GM12878 (cell line): ENCODE results near the gene BCAP31. TPM values are rescaled to one million over a fixed set of nuclear protein-coding genes. Genes with fewer than 3 reads are reported as not detected.

Experiments
- ATAC-seq: fragments of 200-7000 bp; cut with Tn5 transposase; 3 replicates; pipeline ENCODE4 v1.9.1; 2020; ENCODE audit warnings: mild to moderate bottlenecking, moderate library complexity
- BruUV-seq: library from RNA; stranded (reverse); fragments of 400-500 nt; replicated peaks from 2 replicates; lab custom pipeline; 2021; lab: Mats Ljungman, UMichigan
- CTCF ChIA-PET: fragments of 300-600 bp; sonication (Branson Sonifier 250); formaldehyde crosslinking; extraction: SDS; loops from one replicate; lab custom pipeline; 2021; ENCODE audit warnings: inconsistent platforms; lab: Yijun Ruan, JAX
- POLR2A ChIA-PET: fragments of 350-600 bp; formaldehyde crosslinking; extraction: SDS; loops from one replicate; lab custom pipeline; 2021; ENCODE audit warnings: inconsistent platforms; lab: Charles Lee
- RAD21 ChIA-PET: fragments of 300-600 bp; sonication (Branson Sonifier 250); formaldehyde crosslinking; loops from one replicate; lab custom pipeline; 2023; ENCODE audit warnings: antibody characterized with exemption; ENCODE audit not compliant: unreplicated experiment; lab: Charles Lee
- SMC1A ChIA-PET: fragments of 300-600 bp; sonication (Branson Sonifier 250); formaldehyde crosslinking; loops from one replicate; lab custom pipeline; 2023; ENCODE audit not compliant: unreplicated experiment, uncharacterized antibody; lab: Charles Lee
- DNase-seq: peaks from one replicate; pipeline ENCODE4 v3.0.0-alpha.2; 2011; ENCODE audit warnings: low read depth, low spot score
- FAIRE-seq: peaks from 3 replicates; lab custom pipeline; 2011; peaks lifted over from hg19 to GRCh38; lab: Jason Lieb, UNC
- H2AFZ ChIP-seq: 2 replicates; pipeline ENCODE4 v1.6.0; 2011; ENCODE audit warnings: low read depth, low read length, control low read depth; ENCODE audit not compliant: control insufficient read depth
- H3K27ac ChIP-seq: 2 replicates; pipeline ENCODE4 v1.5.1; 2011; ENCODE audit warnings: control low read depth; ENCODE audit not compliant: control insufficient read depth, insufficient read depth
- H3K27me3 ChIP-seq, 2 experiments: replicated peaks in 1 of 2; 2 replicates each; pipeline versions ENCODE4 v1.6.0 to v1.6.1; 2011; ENCODE audit warnings: low read length in 1 of 2; ENCODE audit not compliant: control insufficient read depth in 2 of 2, insufficient read depth in 2 of 2
- H3K36me3 ChIP-seq, 2 experiments: 2 replicates each; pipeline ENCODE4 v1.5.1; 2011; ENCODE audit warnings: low read length in 1 of 2; ENCODE audit not compliant: control insufficient read depth in 2 of 2, insufficient read depth in 2 of 2
- H3K4me1 ChIP-seq: 2 replicates; pipeline ENCODE4 v1.6.1; 2011; ENCODE audit warnings: mild to moderate bottlenecking, low read length, moderate library complexity, mixed read lengths; ENCODE audit not compliant: control insufficient read depth, insufficient read depth
- H3K4me2 ChIP-seq: 2 replicates; pipeline ENCODE4 v1.6.0; 2011; ENCODE audit warnings: control low read depth; ENCODE audit not compliant: control insufficient read depth, insufficient read depth
- H3K4me3 ChIP-seq: fragments of 200-600 bp; sonication (generic); 2 replicates; pipeline ENCODE4 v1.5.1; 2016
- H3K79me2 ChIP-seq: 2 replicates; pipeline ENCODE4 v1.6.0; 2011; ENCODE audit warnings: low read length; ENCODE audit not compliant: control insufficient read depth, insufficient read depth
- H3K9ac ChIP-seq: 2 replicates; pipeline ENCODE4 v1.8.0; 2011; ENCODE audit warnings: low read length, control low read depth, mixed read lengths; ENCODE audit not compliant: control insufficient read depth, insufficient read depth
- H3K9me3 ChIP-seq: replicated peaks from 3 replicates; pipeline ENCODE4 v1.5.1; 2011; ENCODE audit warnings: mild to moderate bottlenecking, low read length; ENCODE audit not compliant: control insufficient read depth, insufficient read depth
- H4K20me1 ChIP-seq: 2 replicates; pipeline ENCODE4 v1.6.0; 2011; ENCODE audit not compliant: control insufficient read depth, insufficient read depth
- FOXM1 ChIP-seq: IDR thresholded peaks from 2 replicates; pipeline ENCODE4 v1.6.1; 2012; ENCODE audit warnings: low read depth, mild to moderate bottlenecking, inconsistent platforms, low read length, moderate library complexity
- GABPA ChIP-seq: IDR thresholded peaks from 2 replicates; pipeline ENCODE4 v1.6.1; 2014; ENCODE audit warnings: antibody characterized with exemption, low read depth, mild to moderate bottlenecking, inconsistent platforms
- KDM1A ChIP-seq: fragments of 200-600 bp; sonication (generic); IDR thresholded peaks from 2 replicates; pipeline ENCODE4 v1.6.1; 2016; ENCODE audit warnings: borderline replicate concordance
- POLR2AphosphoS2 ChIP-seq: IDR thresholded peaks from 2 replicates; pipeline ENCODE4 v1.6.1; 2011; ENCODE audit warnings: low read depth, mild to moderate bottlenecking, low read length, improper control_type of control experiment, moderate library complexity
- STAT1 ChIP-seq: fragments of 450-650 bp; conservative IDR thresholded peaks from 2 replicates; pipeline ENCODE4 v1.6.1; 2014; ENCODE audit warnings: antibody characterized with exemption, mild to moderate bottlenecking
- WGBS: methylation state at CpG from one replicate; pipeline ENCODE4 v1.1.6; 2016; ENCODE audit warnings: low lambda C conversion rate; ENCODE audit not compliant: insufficient replicate concordance, insufficient coverage; ENCODE audit errors: missing lambda C conversion rate; 5-methylcytosine and 5-hydroxymethylcytosine counted together
- in situ Hi-C: fragments of 300-500 bp; cut with MboI; formaldehyde crosslinking; loops from 9 replicates; pipeline ENCODE4 v1.14.3; 2018; ENCODE audit warnings: mixed read lengths
- intact Hi-C: fragments of 100-400 bp; cut with micrococcal nuclease; formaldehyde crosslinking; loops from one replicate; pipeline ENCODE4 v1.14.2; 2022; ENCODE audit not compliant: unreplicated experiment
- polyA plus RNA-seq, 11 experiments: library from polyadenylated mRNA; depleted of rRNA in 4 of 11; unstranded in 6 of 11; stranded (reverse) in 5 of 11; fragments of >200 nt; fragmentation: Nextera tagmentation in 4 of 11; fragmentation: Illumina TruSeq in 1 of 11; extraction: Ambion mirVana in 4 of 11; extraction: Trizol in 1 of 11; gene quantifications; 1 replicate in 1 of 11; 2 replicates in 10 of 11; pipeline versions ENCODE4 v1.2.1 to v1.2.3, GENCODE V29; 2011 to 2016; ENCODE audit warnings: inconsistent platforms in 2 of 11, missing spikeins in 2 of 11, low read depth in 1 of 11
- total RNA-seq, 4 experiments: library from RNA; depleted of rRNA in 3 of 4; stranded (reverse); fragments of >200 nt in 3 of 4; fragmentation: Illumina TruSeq in 1 of 4; extraction: Trizol in 1 of 4; gene quantifications; 2 replicates each; pipeline versions ENCODE4 v1.2.1 to v1.2.3, GENCODE V29; 2013 to 2021
- TF ChIP-seq, protein P1 (sequence below): IDR thresholded peaks from 2 replicates; pipeline ENCODE4 v1.6.1; 2012; ENCODE audit warnings: low read length, inconsistent platforms
- TF ChIP-seq, protein P2 (sequence below): IDR thresholded peaks from 2 replicates; pipeline ENCODE4 v1.6.1; 2012; ENCODE audit warnings: low read depth, low read length, improper control_type of control experiment

BCAP31 gene
- total and polyA plus RNA-seq, 10 of the 15 experiments (the other 5 are each of a cell fraction or from before 2014, with no cell fraction given), result 63.1 to 246 (median 95.6) TPM

DNA sequence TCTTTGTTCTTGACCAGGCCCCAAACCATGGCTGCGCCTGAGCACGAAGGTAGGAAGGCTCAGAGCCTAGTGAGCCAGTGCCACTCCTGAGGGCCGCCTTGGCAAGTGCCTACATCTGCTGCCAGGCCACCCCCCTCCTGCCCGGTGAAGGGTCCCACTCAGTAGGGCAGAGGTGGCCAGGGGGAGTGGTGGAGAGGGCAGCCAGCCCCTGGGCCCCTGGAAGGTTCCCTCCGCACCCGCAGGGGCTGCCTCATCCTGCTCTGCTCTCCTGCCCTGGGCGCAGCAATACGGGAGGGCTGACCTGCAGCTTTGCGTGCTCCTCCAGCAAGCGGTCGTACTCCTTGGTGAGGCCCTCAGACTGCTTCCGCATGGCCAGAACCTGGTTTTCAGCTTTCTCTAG lies 22.5 kb downstream of the BCAP31 start:
- no peak for ATAC-seq
- intact Hi-C loops, result no loop called here
- H3K4me1 ChIP-seq, result no peaks in the 10 kb centered on the region
- no TSS peak for BruUV-seq
- no peaks in the 10 kb centered on the region for H4K20me1 ChIP-seq
- no peak overlapping the region for H3K9ac ChIP-seq
- no peaks in the 10 kb centered on the region for H3K9me3 ChIP-seq
- TF ChIP-seq POLR2AphosphoS2, result no peak
- TF ChIP-seq GABPA, result no peak
- no peaks in the 10 kb centered on the region for H3K27me3 ChIP-seq
- FAIRE-seq, result no peak
- CTCF ChIA-PET, result no interaction called here
- no peak for DNase-seq
- no peak overlapping the region for H2AFZ ChIP-seq
- in situ Hi-C loops, result no loop called here
- no peak overlapping the region for H3K4me2 ChIP-seq
- SMC1A ChIA-PET, result no interaction called here
- no peak overlapping the region for H3K27ac ChIP-seq
- RAD21 ChIA-PET, result no interaction called here
- POLR2A ChIA-PET, result no interaction called here
- peaks cover 0 to 2% of the 10 kb centered on the region in 2 experiments; a peak in 2 of 4 replicates for H3K36me3 ChIP-seq
- 78% methylated on average over 10 of the region's 12 CpGs for WGBS
- H3K79me2 ChIP-seq, result no peaks in the 10 kb centered on the region
- H3K4me3 ChIP-seq, result no peak overlapping the region

DNA sequence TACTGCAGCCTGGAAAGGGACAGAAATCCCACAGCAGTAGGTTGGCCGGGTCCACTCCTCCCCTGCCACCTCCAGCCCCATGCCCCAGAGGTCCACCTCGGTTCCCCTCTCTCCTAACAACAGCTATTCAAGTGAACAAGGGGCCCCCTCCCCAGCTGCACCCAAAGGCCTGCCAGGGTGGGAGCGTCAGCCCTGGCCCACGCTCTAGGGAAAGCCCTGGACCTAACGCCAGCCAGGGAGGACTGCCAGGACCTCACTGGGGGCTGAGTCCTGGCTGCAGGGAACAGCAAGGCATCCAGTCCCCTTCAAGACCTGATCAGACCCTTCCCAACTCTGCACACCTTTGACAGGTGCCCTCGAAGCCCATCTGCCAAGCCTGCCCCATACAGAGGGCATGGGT lies 23.2 kb downstream of the BCAP31 start:
- no peaks in the 10 kb centered on the region for H3K4me1 ChIP-seq
- peaks cover 0 to 2% of the 10 kb centered on the region in 2 experiments; a peak in 2 of 4 replicates for H3K36me3 ChIP-seq
- no peak overlapping the region for H3K4me2 ChIP-seq
- SMC1A ChIA-PET, result no interaction called here
- no peaks in the 10 kb centered on the region for H4K20me1 ChIP-seq
- H3K4me3 ChIP-seq, result no peak overlapping the region
- in situ Hi-C loops, result no loop called here
- FAIRE-seq (no peak), DNase-seq (no peak), ATAC-seq (no peak)
- no peaks in the 10 kb centered on the region for H3K27me3 ChIP-seq
- POLR2A ChIA-PET, result no interaction called here
- no peaks in the 10 kb centered on the region for H3K9me3 ChIP-seq
- RAD21 ChIA-PET, result no interaction called here
- 44% methylated on average over 6 of the region's 6 CpGs for whole genome bisulfite sequencing
- no peaks in the 10 kb centered on the region for H3K79me2 ChIP-seq
- intact Hi-C loops, result no loop called here
- no peak overlapping the region for H2AFZ ChIP-seq
- H3K9ac ChIP-seq, result no peak overlapping the region
- CTCF ChIA-PET, result no interaction called here
- H3K27ac ChIP-seq, result no peak overlapping the region
- BruUV-seq, result no TSS peak
- TF ChIP-seq STAT1 (no peak), FOXM1 (no peak), KDM1A (no peak)
- TF ChIP-seq, protein P1, sequence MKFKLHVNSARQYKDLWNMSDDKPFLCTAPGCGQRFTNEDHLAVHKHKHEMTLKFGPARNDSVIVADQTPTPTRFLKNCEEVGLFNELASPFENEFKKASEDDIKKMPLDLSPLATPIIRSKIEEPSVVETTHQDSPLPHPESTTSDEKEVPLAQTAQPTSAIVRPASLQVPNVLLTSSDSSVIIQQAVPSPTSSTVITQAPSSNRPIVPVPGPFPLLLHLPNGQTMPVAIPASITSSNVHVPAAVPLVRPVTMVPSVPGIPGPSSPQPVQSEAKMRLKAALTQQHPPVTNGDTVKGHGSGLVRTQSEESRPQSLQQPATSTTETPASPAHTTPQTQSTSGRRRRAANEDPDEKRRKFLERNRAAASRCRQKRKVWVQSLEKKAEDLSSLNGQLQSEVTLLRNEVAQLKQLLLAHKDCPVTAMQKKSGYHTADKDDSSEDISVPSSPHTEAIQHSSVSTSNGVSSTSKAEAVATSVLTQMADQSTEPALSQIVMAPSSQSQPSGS, result no peak
- TF ChIP-seq, protein P2, sequence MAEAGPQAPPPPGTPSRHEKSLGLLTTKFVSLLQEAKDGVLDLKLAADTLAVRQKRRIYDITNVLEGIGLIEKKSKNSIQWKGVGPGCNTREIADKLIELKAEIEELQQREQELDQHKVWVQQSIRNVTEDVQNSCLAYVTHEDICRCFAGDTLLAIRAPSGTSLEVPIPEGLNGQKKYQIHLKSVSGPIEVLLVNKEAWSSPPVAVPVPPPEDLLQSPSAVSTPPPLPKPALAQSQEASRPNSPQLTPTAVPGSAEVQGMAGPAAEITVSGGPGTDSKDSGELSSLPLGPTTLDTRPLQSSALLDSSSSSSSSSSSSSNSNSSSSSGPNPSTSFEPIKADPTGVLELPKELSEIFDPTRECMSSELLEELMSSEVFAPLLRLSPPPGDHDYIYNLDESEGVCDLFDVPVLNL, result no peak
